SK-N-SH treated with all-trans-retinoic acid at 6 μM for 48 hours (cell line): ENCODE results near the gene NMT2.
"Not testable (repeated sequence)": the region's sequence is repeated elsewhere in the genome, so short reads cannot be mapped to it uniquely, and the experiment has no call there.

Experiments
- ATAC-seq: fragments of 200-7000 bp; cut with Tn5 transposase; 3 replicates; pipeline ENCODE4 v1.9.1; 2020; ENCODE audit warnings: mild to moderate bottlenecking, moderate library complexity
- ARNTL ChIP-seq: fragments of 450-650 bp; formaldehyde crosslinking; IDR thresholded peaks from 2 replicates; pipeline ENCODE4 v1.5.0; 2020; ENCODE audit warnings: low read depth, mild to moderate bottlenecking, moderate library complexity, borderline replicate concordance
- BACH2 ChIP-seq: fragments of 250-450 bp; sonication (Bioruptor Pico); IDR thresholded peaks from 2 replicates; pipeline ENCODE4 v1.9.0; 2021; ENCODE audit warnings: mild to moderate bottlenecking, borderline replicate concordance
- CREB5 ChIP-seq: fragments of 250-450 bp; sonication (Bioruptor Pico); IDR thresholded peaks from 2 replicates; pipeline ENCODE4 v1.5.1; 2020; ENCODE audit warnings: low read depth, mild to moderate bottlenecking, moderate library complexity
- CSRNP3 ChIP-seq: fragments of 250-450 bp; sonication (Bioruptor Pico); IDR thresholded peaks from 2 replicates; pipeline ENCODE4 v1.5.1; 2021; ENCODE audit warnings: mild to moderate bottlenecking, moderate library complexity
- ESRRG ChIP-seq: fragments of 250-450 bp; sonication (Bioruptor Pico); IDR thresholded peaks from 2 replicates; pipeline ENCODE4 v1.6.1; 2021; ENCODE audit warnings: mild to moderate bottlenecking
- ISL1 ChIP-seq: fragments of 250-450 bp; sonication (Bioruptor Pico); IDR thresholded peaks from 2 replicates; pipeline ENCODE4 v2.1.2; 2022; ENCODE audit warnings: mild to moderate bottlenecking, moderate library complexity
- PATZ1 ChIP-seq: fragments of 250-450 bp; sonication (Bioruptor Pico); IDR thresholded peaks from 2 replicates; pipeline ENCODE4 v1.8.0; 2020; ENCODE audit warnings: mild to moderate bottlenecking, moderate library complexity, borderline replicate concordance
- POU6F1 ChIP-seq: fragments of 250-450 bp; sonication (Bioruptor Pico); IDR thresholded peaks from 2 replicates; pipeline ENCODE4 v1.8.0; 2021; ENCODE audit warnings: low read depth, mild to moderate bottlenecking, moderate library complexity, borderline replicate concordance
- RARB ChIP-seq: fragments of 250-450 bp; sonication (Bioruptor Pico); IDR thresholded peaks from 2 replicates; pipeline ENCODE4 v1.8.0; 2021; ENCODE audit warnings: mild to moderate bottlenecking, moderate library complexity
- SNAI2 ChIP-seq: fragments of 250-450 bp; sonication (Bioruptor Pico); IDR thresholded peaks from 2 replicates; pipeline ENCODE4 v1.5.0; 2020; ENCODE audit warnings: mild to moderate bottlenecking, moderate library complexity
- TCF4 ChIP-seq: fragments of 250-450 bp; sonication (Bioruptor Pico); IDR thresholded peaks from 2 replicates; pipeline ENCODE4 v1.8.0; 2021; ENCODE audit warnings: mild to moderate bottlenecking, moderate library complexity, borderline replicate concordance
- TSHZ2 ChIP-seq: fragments of 250-450 bp; sonication (Bioruptor Pico); IDR thresholded peaks from 2 replicates; pipeline ENCODE4 v1.5.0; 2020; ENCODE audit warnings: mild to moderate bottlenecking, moderate library complexity
- ZFP3 ChIP-seq: fragments of 250-450 bp; sonication (Bioruptor Pico); IDR thresholded peaks from 2 replicates; pipeline ENCODE4 v1.5.0; 2020; ENCODE audit warnings: mild to moderate bottlenecking, moderate library complexity
- ZFP30 ChIP-seq: fragments of 450-650 bp; formaldehyde crosslinking; IDR thresholded peaks from 2 replicates; pipeline ENCODE4 v1.5.0; 2022; ENCODE audit warnings: mild to moderate bottlenecking, moderate library complexity
- ZNF70 ChIP-seq: fragments of 450-650 bp; formaldehyde crosslinking; IDR thresholded peaks from 2 replicates; pipeline ENCODE4 v1.5.0; 2020; ENCODE audit warnings: mild to moderate bottlenecking, moderate library complexity
- ZNF8 ChIP-seq: fragments of 450-650 bp; formaldehyde crosslinking; IDR thresholded peaks from 2 replicates; pipeline ENCODE4 v1.5.0; 2020; ENCODE audit warnings: mild to moderate bottlenecking, moderate library complexity

NMT2 gene

GRCh38 chr10:15208221-15208620, 39.7 kb upstream of the NMT2 start:
- TF ChIP-seq ZFP30 (CRISPR knock-in tag) (no peak), ESRRG (no peak), ZFP3 (CRISPR knock-in tag) (no peak), RARB (CRISPR knock-in tag) (no peak), SNAI2 (no peak), TSHZ2 (CRISPR knock-in tag) (no peak), ISL1 (CRISPR knock-in tag) (no peak), ARNTL (CRISPR knock-in tag) (no peak), ZNF8 (CRISPR knock-in tag) (no peak), CREB5 (no peak), POU6F1 (CRISPR knock-in tag) (no peak), ZNF70 (CRISPR knock-in tag) (no peak)
- ATAC-seq: no peak

GRCh38 chr10:15207410-15207809, 38.9 kb upstream of the NMT2 start:
- not testable (repeated sequence) for ATAC-seq

GRCh38 chr10:15202639-15203038, 34.1 kb upstream of the NMT2 start:
- no peak for ATAC-seq
- TF ChIP-seq ARNTL (CRISPR knock-in tag) (no peak), ZNF70 (CRISPR knock-in tag) (no peak), TCF4 (no peak), RARB (CRISPR knock-in tag) (no peak), ZFP3 (CRISPR knock-in tag) (no peak), PATZ1 (CRISPR knock-in tag) (no peak), BACH2 (CRISPR knock-in tag) (no peak), CSRNP3 (CRISPR knock-in tag) (no peak), POU6F1 (CRISPR knock-in tag) (no peak)

GRCh38 chr10:15202301-15202621, 33.8 kb upstream of the NMT2 start:
- ATAC-seq: not testable (repeated sequence)
